Measurements from ENCODE around the gene USP25. TPM values are rescaled to one million over a fixed set of nuclear protein-coding genes. Genes with fewer than 3 reads are reported as not detected.
A peak's percentile ranks its signal among the peaks of the same experiment; 100 is the strongest.

USP25 gene
- total and polyA plus RNA-seq, 9 of the 15 experiments (the other 6 are each of a cell fraction or from before 2014, with no cell fraction given) = 7.8 to 44.9 (median 31.4) TPM

- Histone ChIP-seq H2AFZ (ENCODE audit: low read depth, low read length) (no peak overlapping the region), H4K20me1 (replicated peaks; ENCODE audit: control insufficient read depth, insufficient read depth, low read length) (no peaks in the 10 kb centered on the region), H3K4me2 (ENCODE audit: insufficient read depth, low read length) (no peak overlapping the region), H3K27me3 (ENCODE audit: control insufficient read depth in 2 of 2, insufficient read depth in 2 of 2, low read length in 2 of 2) (0 out of 5 replicates have a peak, but pooled peaks cover 0 to 2% of the 10 kb centered on the region in 2 experiments), H3K36me3 (ENCODE audit: control insufficient read depth, insufficient read depth, low read length) (no peaks in the 10 kb centered on the region), H3K9ac (ENCODE audit: insufficient read depth in 1 of 2, low read depth in 2 of 2, low read length in 2 of 2) (no peak overlapping the region), H3K4me1 (replicated peaks in 1 of 2; ENCODE audit: control insufficient read depth in 2 of 2, insufficient read depth in 2 of 2, low read length in 2 of 2) (no peaks in the 10 kb centered on the region), H3K4me3 (no peak overlapping the region), H3K9me3 (replicated peaks; ENCODE audit: control insufficient read depth, insufficient read depth, low read depth, low read length) (no peaks in the 10 kb centered on the region), H3K79me2 (ENCODE audit: control insufficient read depth, insufficient read depth, low read length) (no peaks in the 10 kb centered on the region), H3K9me1 (ENCODE audit: control insufficient read depth, insufficient read depth, low read length) (no peaks in the 10 kb centered on the region), H3K27ac (ENCODE audit: extremely low read depth, low read depth, low read length) (no peak overlapping the region)
- WGBS (ENCODE audit: insufficient coverage, low coverage, missing lambda C conversion rate) = 2% methylated on average over 3 of the region's 3 CpGs
- intact Hi-C loops (cut with micrococcal nuclease) (no loop called here), in situ Hi-C loops (cut with MboI) (no loop called here)
- DNase-seq (ENCODE audit: extremely low read depth in 1 of 4, low spot score in 3 of 4) (peak in 1 of 4 experiments; percentile 8), FAIRE-seq (no peak), ATAC-seq (no peak)
- ChIA-PET CTCF (ENCODE audit: low intra/inter-chr PET ratio) (no interaction called here), POLR2A (no interaction called here)
- no TSS peak for BruUV-seq (replicated peaks)
- peak; percentile 56 for TF ChIP-seq FOSL1 (tag; conservative IDR thresholded peaks at IDR 0.05)
- no peak for TF ChIP-seq HDAC6 (IDR thresholded peaks at IDR 0.05; ENCODE audit: low read depth, low read length)
- no peak for TF ChIP-seq ZNF644 (tag; IDR thresholded peaks at IDR 0.05; ENCODE audit: low read depth)
- TF ChIP-seq CTCFL (IDR thresholded peaks at IDR 0.05; ENCODE audit: borderline replicate concordance, insufficient read depth, low read depth, low read length, poor library complexity, severe bottlenecking) = no peak
- no peak for TF ChIP-seq TEAD1 (CRISPR knock-in tag; IDR thresholded peaks at IDR 0.05)
- TF ChIP-seq PREB (CRISPR knock-in tag; IDR thresholded peaks at IDR 0.05) = no peak
- TF ChIP-seq SNRNP70 (optimal IDR thresholded peaks at IDR 0.05; ENCODE audit: low read depth, low read length) = no peak
- no peak for TF ChIP-seq STAT5B (CRISPR knock-in tag; IDR thresholded peaks at IDR 0.05)
- TF ChIP-seq IRF9 (tag; IDR thresholded peaks at IDR 0.05) = no peak
- TF ChIP-seq MEIS2 (IDR thresholded peaks at IDR 0.05; ENCODE audit: partially characterized antibody) = peak; percentile 59
- no peak for TF ChIP-seq ZMIZ1 (IDR thresholded peaks at IDR 0.05; ENCODE audit: low read depth in 2 of 2, low read length in 2 of 2)
- TF ChIP-seq RFX1 (IDR thresholded peaks at IDR 0.05) = no peak
- no peak for TF ChIP-seq FOXP1 (CRISPR knock-in tag; IDR thresholded peaks at IDR 0.05)
- TF ChIP-seq JUND (IDR thresholded peaks at IDR 0.05; ENCODE audit: borderline replicate concordance, low read depth, low read length) = peak; percentile 15; the same call in 1 of the 2 replicates
- peak; percentile 34; the same call in 1 of the 3 replicates for TF ChIP-seq JUND (tag; IDR thresholded peaks at IDR 0.05; ENCODE audit: borderline replicate concordance, low read depth, low read length)
These were observed 23.1 kb upstream of the USP25 start for GRCh38 chr21:15706696-15707095.
